Measurements from ENCODE around the gene MTX1. TPM values are rescaled to one million over a fixed set of nuclear protein-coding genes. Genes with fewer than 3 reads are reported as not detected.

MTX1 gene
- total and polyA plus RNA-seq, 9 of the 15 experiments (the other 6 are each of a cell fraction or from before 2014, with no cell fraction given): 29.1 to 98.4 (median 66.9) TPM

- TF ChIP-seq USF1 (CRISPR knock-in tag; IDR thresholded peaks at IDR 0.05) (peak; percentile 6; the same call in 1 of the 2 replicates), ZKSCAN8 (CRISPR knock-in tag; IDR thresholded peaks at IDR 0.05) (peak; percentile 42; the same call in 1 of the 2 replicates), GTF2E2 (tag; IDR thresholded peaks at IDR 0.05) (0 out of 2 replicates have a peak, but pooled peaks have one; percentile 3), ELF1 (tag; IDR thresholded peaks at IDR 0.05) (peak; percentile 10; the same call in 1 of the 2 replicates), ILF3 (IDR thresholded peaks at IDR 0.05; ENCODE audit: borderline replicate concordance) (no peak), TAF15 (IDR thresholded peaks at IDR 0.05; ENCODE audit: low read depth, low read length) (no peak), ASH1L (IDR thresholded peaks at IDR 0.05; ENCODE audit: borderline replicate concordance, low read depth, partially characterized antibody) (no peak), FOXA3 (CRISPR knock-in tag; conservative IDR thresholded peaks at IDR 0.05 in 1 of 2, IDR thresholded peaks at IDR 0.05 in 1 of 2) (no peak), ZNF263 (CRISPR knock-in tag; IDR thresholded peaks at IDR 0.05; ENCODE audit: borderline replicate concordance) (0 out of 2 replicates have a peak, but pooled peaks have one; percentile 2), CBFB (CRISPR knock-in tag; IDR thresholded peaks at IDR 0.05) (no peak), ZKSCAN1 (IDR thresholded peaks at IDR 0.05; ENCODE audit: low read depth, low read length) (0 out of 2 replicates have a peak, but pooled peaks have one; percentile 46), HDAC8 (tag; IDR thresholded peaks at IDR 0.05) (no peak)
Observed at GRCh38 chr1:155245163-155245524, 36.6 kb downstream of the MTX1 start.

More at GRCh38 chr1:155245163-155245524, 36.6 kb downstream of the MTX1 start:
- 71% methylated on average over 8 of the region's 8 CpGs for WGBS (ENCODE audit: insufficient coverage, low coverage, missing lambda C conversion rate)
- ATAC-seq (no peak), FAIRE-seq (no peak), DNase-seq (ENCODE audit: extremely low read depth in 1 of 4, low spot score in 3 of 4) (no peak)
- H3K9me1 ChIP-seq (ENCODE audit: control insufficient read depth, insufficient read depth, low read length): no peaks in the 10 kb centered on the region
- peaks cover 19 to 27% of the 10 kb centered on the region in 2 experiments for H3K4me1 ChIP-seq (replicated peaks in 1 of 2; ENCODE audit: control insufficient read depth in 2 of 2, insufficient read depth in 2 of 2, low read length in 2 of 2)
- H3K36me3 ChIP-seq (ENCODE audit: control insufficient read depth, insufficient read depth, low read length): peaks cover 20% of the 10 kb centered on the region; the same call in 1 of the 3 replicates
- TSS peak; percentile 98 for BruUV-seq (replicated peaks)
- H4K20me1 ChIP-seq (replicated peaks; ENCODE audit: control insufficient read depth, insufficient read depth, low read length): no peaks in the 10 kb centered on the region
- peak overlapping the region; percentile 94 for H2AFZ ChIP-seq (ENCODE audit: low read depth, low read length)
- no peaks in the 10 kb centered on the region for H3K27me3 ChIP-seq (ENCODE audit: control insufficient read depth in 2 of 2, insufficient read depth in 2 of 2, low read length in 2 of 2)
- peaks cover 14% of the 10 kb centered on the region; the same call in 2 of the 3 replicates for H3K79me2 ChIP-seq (ENCODE audit: control insufficient read depth, insufficient read depth, low read length)
- H3K9me3 ChIP-seq (replicated peaks; ENCODE audit: control insufficient read depth, insufficient read depth, low read depth, low read length): no peaks in the 10 kb centered on the region
- peak overlapping the region; percentile 97 for H3K4me2 ChIP-seq (ENCODE audit: insufficient read depth, low read length)
- H3K4me3 ChIP-seq: peak overlapping the region; percentile 44
- ChIA-PET POLR2A (interaction anchor here (0.8 to 1.9 kb wide), 3 partner anchors 10 to 22 kb away, joined by 3 to 7 read pairs (median 4); partner anchors contain the start of gene ENTREP3), CTCF (ENCODE audit: low intra/inter-chr PET ratio) (interaction anchor here (1.2 kb wide), 1 partner anchor 38 kb away, joined by 4 read pairs; no protein-coding TSS in a partner anchor)
- in situ Hi-C loops (cut with MboI) (no loop called here), intact Hi-C loops (cut with micrococcal nuclease) (loop anchor here (2.0 kb wide), 1 partner anchor 38 kb away; the partner anchor contains the start of gene THBS3)
- peak overlapping the region; percentile 93 for H3K27ac ChIP-seq (ENCODE audit: extremely low read depth, low read depth, low read length)
- peak overlapping the region; percentile 84 to 90 for H3K9ac ChIP-seq (ENCODE audit: insufficient read depth in 1 of 2, low read depth in 2 of 2, low read length in 2 of 2)

All from K562 (cell line).